Hypothalamus (tissue), 51 donors: ENCODE results near the gene DCP1A.
"Not testable (repeated sequence)": the region's sequence is repeated elsewhere in the genome, so short reads cannot be mapped to it uniquely, and the experiment has no call there.

Experiments
- DNase-seq, 51 donors: peaks; one replicate each; lab custom pipeline; 2025; lab: John Stamatoyannopoulos, UW

DCP1A gene

GRCh38 chr3:53347261-53348064 is at the start of gene DCP1A:
DCP1A (minus strand) TSS chr3:53347543; CDS start chr3:53347517, 26 bp downstream.
- DNase-seq = peak; percentile 62 to 98 (median 92)

GRCh38 chr3:53384465-53385423 is 37.4 kb upstream of the DCP1A start:
- DNase-seq = no peak

- no peak for DNase-seq
Observed at GRCh38 chr3:53382106-53382505, 34.8 kb upstream of the DCP1A start.

GRCh38 chr3:53380306-53380705 is 33.0 kb upstream of the DCP1A start:
- DNase-seq = no peak

GRCh38 chr3:53379898-53380297 is 32.6 kb upstream of the DCP1A start:
- no peak for DNase-seq

GRCh38 chr3:53377794-53378193 is 30.5 kb upstream of the DCP1A start:
- DNase-seq = no peak

- no peak for DNase-seq
Observed at GRCh38 chr3:53376679-53377078, 29.3 kb upstream of the DCP1A start.

- DNase-seq = peak in 41 of 51 donors; percentile 2 to 68 (median 26)
Observed at GRCh38 chr3:53375019-53375418, 27.7 kb upstream of the DCP1A start.

- not testable (repeated sequence) for DNase-seq
Observed at GRCh38 chr3:53370719-53371118, 23.4 kb upstream of the DCP1A start.

GRCh38 chr3:53361852-53362251 is 14.5 kb upstream of the DCP1A start:
- DNase-seq = no peak

- no peak for DNase-seq
Observed at GRCh38 chr3:53357458-53357857, 10.1 kb upstream of the DCP1A start.

- DNase-seq = no peak
Observed at GRCh38 chr3:53354945-53355498, 7.7 kb upstream of the DCP1A start.

GRCh38 chr3:53353202-53353601 is 5.9 kb upstream of the DCP1A start:
- DNase-seq = no peak

GRCh38 chr3:53350652-53351051 is 3.3 kb upstream of the DCP1A start:
- DNase-seq = no peak

GRCh38 chr3:53348118-53348517 is 775 bp upstream of the DCP1A start:
- DNase-seq = not testable (repeated sequence)

- DNase-seq = peak in 2 of 51 donors; percentile 43 to 49
Observed at GRCh38 chr3:53346922-53347260, 452 bp downstream of the DCP1A start.

- DNase-seq = no peak
Observed at GRCh38 chr3:53346514-53346913, 829 bp downstream of the DCP1A start.

GRCh38 chr3:53342353-53342752 is 5.0 kb downstream of the DCP1A start:
- DNase-seq = no peak

GRCh38 chr3:53337167-53337940 is 10.0 kb downstream of the DCP1A start:
- DNase-seq = peak in 1 of 51 donors; percentile 19

GRCh38 chr3:53334742-53335141 is 12.6 kb downstream of the DCP1A start:
- DNase-seq = peak in 1 of 51 donors; percentile 4
